HCT116 (cell line): ENCODE results near the gene CDK7. TPM values are rescaled to one million over a fixed set of nuclear protein-coding genes. Genes with fewer than 3 reads are reported as not detected.

ENCODE experiments used
- ATAC-seq: fragments of 200-7000 bp; cut with Tn5 transposase; 2 replicates; pipeline ENCODE4 v1.9.1; 2020; ENCODE audit warnings: mild to moderate bottlenecking, moderate library complexity
- BruUV-seq: library from RNA; stranded (reverse); fragments of 400-500 nt; replicated peaks from 2 replicates; lab custom pipeline; 2021; lab: Mats Ljungman, UMichigan
- CTCF ChIA-PET: fragments of 300-600 bp; sonication (Branson Sonifier 250); formaldehyde crosslinking; loops from one replicate; lab custom pipeline; 2021; ENCODE audit warnings: antibody characterized with exemption; lab: Charles Lee
- POLR2A ChIA-PET: fragments of 300-600, 350-600 bp; sonication (Branson Sonifier 250); formaldehyde crosslinking; loops from one replicate; lab custom pipeline; 2021; ENCODE audit warnings: antibody characterized with exemption; lab: Charles Lee
- RAD21 ChIA-PET, 2 experiments: fragments of 300-600 bp; sonication (Branson Sonifier 250); formaldehyde crosslinking; loops; one replicate each; lab custom pipeline; 2023; ENCODE audit warnings: low total read pairs in 2 of 2; ENCODE audit not compliant: uncharacterized antibody in 2 of 2, unreplicated experiment in 2 of 2, low non-redundant PET in 1 of 2; lab: Charles Lee
- DNase-seq: peaks from one replicate; pipeline ENCODE4 v3.0.0-alpha.2; 2010; ENCODE audit warnings: low read depth, low spot score
- H2AFZ ChIP-seq: fragments of 200-600 bp; shearing (Covaris generic), sonication (generic); 2 replicates; pipeline ENCODE4 v1.6.1; 2017; ENCODE audit warnings: low read depth, mixed run types, mixed read lengths, antibody characterized with exemption, low read length; ENCODE audit not compliant: poor library complexity, severe bottlenecking
- H3K27ac ChIP-seq: 2 replicates; pipeline ENCODE4 v1.5.1; 2012; ENCODE audit warnings: low read depth, low read length
- H3K27me3 ChIP-seq: fragments of 200-600 bp; sonication (generic); 2 replicates; pipeline ENCODE4 v1.6.1; 2016; ENCODE audit warnings: mixed run types, low read length, mixed read lengths; ENCODE audit not compliant: insufficient read depth
- H3K36me3 ChIP-seq, 2 experiments: fragments of 200-500 bp in 1 of 2; fragments of 200-600 bp in 1 of 2; sonication (Bioruptor generic) in 1 of 2; sonication (generic) in 1 of 2; 2 replicates each; pipeline versions ENCODE4 v1.5.1 to v1.6.1; 2014 to 2016; ENCODE audit warnings: low read length in 2 of 2, inconsistent platforms in 1 of 2, mixed read lengths in 1 of 2, mixed run types in 1 of 2; ENCODE audit not compliant: insufficient read depth in 2 of 2, control insufficient read depth in 1 of 2
- H3K4me1 ChIP-seq, 2 experiments: fragments of 200-600 bp in 1 of 2; sonication (generic) in 1 of 2; 2 replicates each; pipeline versions ENCODE4 v1.5.1 to v1.6.1; 2012 to 2017; ENCODE audit warnings: low read length in 2 of 2, inconsistent platforms in 1 of 2, mild to moderate bottlenecking in 1 of 2, mixed read lengths in 1 of 2, mixed run types in 1 of 2, moderate library complexity in 1 of 2; ENCODE audit not compliant: insufficient read depth in 2 of 2, control insufficient read depth in 1 of 2
- H3K4me2 ChIP-seq: fragments of 200-600 bp; sonication (generic); 2 replicates; pipeline ENCODE4 v1.6.1; 2017; ENCODE audit warnings: mixed run types, low read length, mixed read lengths
- H3K4me3 ChIP-seq, 2 experiments: fragments of 200-600 bp in 1 of 2; sonication (generic) in 1 of 2; replicated peaks in 1 of 2; 2 replicates each; pipeline ENCODE4 v1.5.1; 2011 to 2016; ENCODE audit warnings: low read length in 2 of 2, control low read depth in 1 of 2, low read depth in 1 of 2, mild to moderate bottlenecking in 1 of 2, mixed read lengths in 1 of 2, mixed run types in 1 of 2
- H3K79me2 ChIP-seq: fragments of 200-600 bp; sonication (generic); 2 replicates; pipeline ENCODE4 v1.6.1; 2017; ENCODE audit warnings: mild to moderate bottlenecking, mixed run types, low read length, moderate library complexity, mixed read lengths; ENCODE audit not compliant: insufficient read depth
- H3K9ac ChIP-seq: fragments of 200-600 bp; sonication (generic); 2 replicates; pipeline ENCODE4 v1.6.1; 2016; ENCODE audit warnings: low read length, mixed read lengths
- H3K9me2 ChIP-seq: fragments of 200-600 bp; sonication (generic), shearing (Covaris generic); 2 replicates; pipeline ENCODE4 v1.6.1; 2017; ENCODE audit warnings: mixed run types, mild to moderate bottlenecking, moderate library complexity; ENCODE audit not compliant: insufficient read depth
- H3K9me3 ChIP-seq, 2 experiments: fragments of 200-500 bp in 1 of 2; fragments of 200-600 bp in 1 of 2; sonication (Bioruptor generic) in 1 of 2; sonication (generic) in 1 of 2; 2 replicates each; pipeline ENCODE4 v1.6.1; 2014 to 2017; ENCODE audit warnings: low read length in 2 of 2, mixed read lengths in 2 of 2, inconsistent platforms in 1 of 2, low read depth in 1 of 2, mild to moderate bottlenecking in 1 of 2, mixed run types in 1 of 2, moderate library complexity in 1 of 2; ENCODE audit not compliant: control insufficient read depth in 1 of 2, insufficient read depth in 1 of 2
- H4K20me1 ChIP-seq: fragments of 200-600 bp; sonication (generic), shearing (Covaris generic); 2 replicates; pipeline ENCODE4 v1.6.1; 2017; ENCODE audit warnings: mixed run types, mild to moderate bottlenecking, moderate library complexity; ENCODE audit not compliant: insufficient read depth
- ATF3 ChIP-seq: IDR thresholded peaks from 2 replicates; pipeline ENCODE4 v1.6.1; 2012
- CBX3 ChIP-seq: IDR thresholded peaks from 2 replicates; pipeline ENCODE4 v1.6.1; 2012; ENCODE audit warnings: low read depth
- CEBPB ChIP-seq: IDR thresholded peaks from 2 replicates; pipeline ENCODE4 v1.6.1; 2012; ENCODE audit warnings: low read depth
- EGR1 ChIP-seq: IDR thresholded peaks from 2 replicates; pipeline ENCODE4 v1.6.1; 2012; ENCODE audit warnings: low read depth
- ELF1 ChIP-seq: IDR thresholded peaks from 2 replicates; pipeline ENCODE4 v1.6.1; 2012; ENCODE audit warnings: low read depth, borderline replicate concordance
- EZH2 ChIP-seq: fragments of 200-600 bp; sonication (generic); IDR thresholded peaks from 2 replicates; pipeline ENCODE4 v1.6.1; 2017; ENCODE audit warnings: antibody characterized with exemption, mixed run types
- EZH2phosphoT487 ChIP-seq: fragments of 200-600 bp; IDR thresholded peaks from 2 replicates; pipeline ENCODE4 v1.6.1; 2018; ENCODE audit warnings: antibody characterized with exemption, borderline replicate concordance
- FOSL1 ChIP-seq: IDR thresholded peaks from 2 replicates; pipeline ENCODE4 v1.6.1; 2012; ENCODE audit warnings: low read depth
- MAX ChIP-seq: IDR thresholded peaks from 2 replicates; pipeline ENCODE4 v1.6.1; 2012
- POLR2A ChIP-seq: IDR thresholded peaks from 2 replicates; pipeline ENCODE4 v1.7.0; 2011; ENCODE audit warnings: borderline replicate concordance; ENCODE audit not compliant: insufficient read depth, insufficient read length; ENCODE audit errors: extremely low read depth
- POLR2AphosphoS5 ChIP-seq: IDR thresholded peaks from 2 replicates; pipeline ENCODE4 v1.6.1; 2011; ENCODE audit warnings: mild to moderate bottlenecking, low read depth, low read length, moderate library complexity
- RAD21 ChIP-seq: IDR thresholded peaks from 2 replicates; pipeline ENCODE4 v1.6.1; 2012; ENCODE audit warnings: low read depth, mild to moderate bottlenecking
- SIN3A ChIP-seq: IDR thresholded peaks from 2 replicates; pipeline ENCODE4 v1.6.1; 2012; ENCODE audit warnings: low read depth
- SRF ChIP-seq: IDR thresholded peaks from 2 replicates; pipeline ENCODE4 v1.6.1; 2012; ENCODE audit warnings: low read depth
- ZBTB33 ChIP-seq: IDR thresholded peaks from 2 replicates; pipeline ENCODE4 v1.6.1; 2011; ENCODE audit warnings: mild to moderate bottlenecking, low read length, moderate library complexity; ENCODE audit not compliant: insufficient replicate concordance; ENCODE audit errors: extremely low read depth
- ZNF274 ChIP-seq: fragments of 200-500 bp; sonication (Bioruptor generic); IDR thresholded peaks from 2 replicates; pipeline ENCODE4 v1.6.1; 2014; ENCODE audit warnings: mild to moderate bottlenecking, low read depth, low read length, inconsistent platforms
- intact Hi-C: fragments of 100-400 bp; cut with micrococcal nuclease; formaldehyde crosslinking; loops from 2 replicates; pipeline ENCODE4 v1.10.0; 2022
- total RNA-seq: library from RNA; stranded (reverse); gene quantifications from one replicate; pipeline ENCODE4 v1.2.1, GENCODE V29; 2021; ENCODE audit not compliant: unreplicated experiment
- TF ChIP-seq, protein P1 (sequence below), 3 experiments: fragments of 200-600 bp in 1 of 3; sonication (generic) in 1 of 3; IDR thresholded peaks in 2 of 3; conservative IDR thresholded peaks in 1 of 3; 2 replicates each; pipeline ENCODE4 v1.5.1; 2012 to 2017; ENCODE audit warnings: low read depth in 2 of 3, low read length in 2 of 3, antibody characterized with exemption in 1 of 3, borderline replicate concordance in 1 of 3, control low read depth in 1 of 3, mild to moderate bottlenecking in 1 of 3, mixed read lengths in 1 of 3, mixed run types in 1 of 3, moderate library complexity in 1 of 3; ENCODE audit not compliant: insufficient read depth in 1 of 3

CDK7 gene
- total RNA-seq, 1 experiment from 2014 or later: 67.0 TPM

- Histone ChIP-seq H2AFZ (no peak overlapping the region), H3K79me2 (no peaks in the 10 kb centered on the region), H3K9ac (no peak overlapping the region), H3K9me3 (no peaks in the 10 kb centered on the region), H3K4me2 (no peak overlapping the region), H3K4me1 (no peaks in the 10 kb centered on the region), H3K27ac (no peak overlapping the region), H3K36me3 (peaks cover 3 to 5% of the 10 kb centered on the region in 2 experiments; a peak in 1 of 4 replicates), H4K20me1 (no peaks in the 10 kb centered on the region), H3K27me3 (no peaks in the 10 kb centered on the region), H3K9me2 (no peaks in the 10 kb centered on the region), H3K4me3 (no peak overlapping the region)
- ChIA-PET POLR2A (no interaction called here), CTCF (no interaction called here), RAD21 (no interaction called here)
- TF ChIP-seq MAX (no peak), ZBTB33 (no peak), POLR2AphosphoS5 (no peak), RAD21 (no peak)
- intact Hi-C loops: no loop called here
- DNase-seq (no peak), ATAC-seq (no peak)
- no TSS peak for BruUV-seq
Measured at GRCh38 chr5:69293882-69294281, 59.2 kb downstream of the CDK7 start.

GRCh38 chr5:69295088-69295754, 60.5 kb downstream of the CDK7 start:
- H3K4me1 ChIP-seq: no peaks in the 10 kb centered on the region
- H2AFZ ChIP-seq: no peak overlapping the region
- ChIA-PET RAD21 (no interaction called here), CTCF (no interaction called here), POLR2A (no interaction called here)
- H3K27ac ChIP-seq: no peak overlapping the region
- no peak overlapping the region for H3K9ac ChIP-seq
- no peak overlapping the region for H3K4me3 ChIP-seq
- no peaks in the 10 kb centered on the region for H3K27me3 ChIP-seq
- peaks cover 3 to 5% of the 10 kb centered on the region in 2 experiments; a peak in 1 of 4 replicates for H3K36me3 ChIP-seq
- ATAC-seq: no peak
- H4K20me1 ChIP-seq: no peaks in the 10 kb centered on the region
- no TSS peak for BruUV-seq
- H3K9me3 ChIP-seq: no peaks in the 10 kb centered on the region
- H3K79me2 ChIP-seq: no peaks in the 10 kb centered on the region
- intact Hi-C loops: no loop called here
- no peak overlapping the region for H3K4me2 ChIP-seq
- no peaks in the 10 kb centered on the region for H3K9me2 ChIP-seq
- no peak for DNase-seq
- TF ChIP-seq POLR2A: no peak
- no peak for TF ChIP-seq CBX3
- no peak for TF ChIP-seq POLR2AphosphoS5
- TF ChIP-seq CEBPB: no peak
- no peak for TF ChIP-seq SRF
- TF ChIP-seq SIN3A: no peak
- TF ChIP-seq EGR1: no peak
- TF ChIP-seq ELF1: no peak
- no peak for TF ChIP-seq FOSL1
- TF ChIP-seq, protein P1, sequence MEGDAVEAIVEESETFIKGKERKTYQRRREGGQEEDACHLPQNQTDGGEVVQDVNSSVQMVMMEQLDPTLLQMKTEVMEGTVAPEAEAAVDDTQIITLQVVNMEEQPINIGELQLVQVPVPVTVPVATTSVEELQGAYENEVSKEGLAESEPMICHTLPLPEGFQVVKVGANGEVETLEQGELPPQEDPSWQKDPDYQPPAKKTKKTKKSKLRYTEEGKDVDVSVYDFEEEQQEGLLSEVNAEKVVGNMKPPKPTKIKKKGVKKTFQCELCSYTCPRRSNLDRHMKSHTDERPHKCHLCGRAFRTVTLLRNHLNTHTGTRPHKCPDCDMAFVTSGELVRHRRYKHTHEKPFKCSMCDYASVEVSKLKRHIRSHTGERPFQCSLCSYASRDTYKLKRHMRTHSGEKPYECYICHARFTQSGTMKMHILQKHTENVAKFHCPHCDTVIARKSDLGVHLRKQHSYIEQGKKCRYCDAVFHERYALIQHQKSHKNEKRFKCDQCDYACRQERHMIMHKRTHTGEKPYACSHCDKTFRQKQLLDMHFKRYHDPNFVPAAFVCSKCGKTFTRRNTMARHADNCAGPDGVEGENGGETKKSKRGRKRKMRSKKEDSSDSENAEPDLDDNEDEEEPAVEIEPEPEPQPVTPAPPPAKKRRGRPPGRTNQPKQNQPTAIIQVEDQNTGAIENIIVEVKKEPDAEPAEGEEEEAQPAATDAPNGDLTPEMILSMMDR (IDR thresholded peaks at IDR 0.05 in 2 of 3, conservative IDR thresholded peaks at IDR 0.05 in 1 of 3; ENCODE audit: borderline replicate concordance in 1 of 3, insufficient read depth in 1 of 3, low read depth in 2 of 3, low read length in 2 of 3): no peak
- no peak for TF ChIP-seq EZH2
- TF ChIP-seq ATF3: no peak
- no peak for TF ChIP-seq ZNF274
- TF ChIP-seq EZH2phosphoT487: no peak
